ENCODE results near the gene EPHA2.
"Not testable (repeated sequence)": the region's sequence is repeated elsewhere in the genome, so short reads cannot be mapped to it uniquely, and the experiment has no call there.

EPHA2 gene

GRCh38 chr1:16155537-16156410 is at the start of gene EPHA2:
Gene EPHA2, minus strand, starts transcription at chr1:16156069. Its CDS starts 137 bp downstream, at chr1:16155932.
- Mint-ChIP-seq H3K4me3 (peak within 1 kb of the TSS; percentile 77 to 80), H3K27me3 (peaks cover 23 to 59% of the 10 kb centered on the region in 2 donors), H3K4me1 (peaks cover 13 to 60% of the 10 kb centered on the region in 2 donors), H3K36me3 (no peaks in the 10 kb centered on the region), H3K9me3 (no peaks in the 10 kb centered on the region), H3K27ac (no peak within 1 kb of the TSS)
- no peak for DNase-seq
- peak; percentile 25 to 31 for ATAC-seq (replicated peaks)

GRCh38 chr1:16205334-16205671 is 49.4 kb upstream of the EPHA2 start:
- DNase-seq: no peak
- Mint-ChIP-seq H3K27me3 (no peaks in the 10 kb centered on the region), H3K27ac (no peak overlapping the region), H3K9me3 (no peaks in the 10 kb centered on the region), H3K36me3 (peaks cover 11 to 12% of the 10 kb centered on the region in 2 donors), H3K4me3 (peak overlapping the region; percentile 17 to 42), H3K4me1 (peaks cover 7 to 14% of the 10 kb centered on the region in 2 donors)
- no peak for ATAC-seq (replicated peaks)

GRCh38 chr1:16204634-16205333 is 48.9 kb upstream of the EPHA2 start:
- Mint-ChIP-seq H3K4me1 (peaks cover 8 to 17% of the 10 kb centered on the region in 2 donors), H3K4me3 (peak overlapping the region in 1 of 2 donors; percentile 54), H3K9me3 (no peaks in the 10 kb centered on the region), H3K27me3 (no peaks in the 10 kb centered on the region), H3K36me3 (peaks cover 11 to 14% of the 10 kb centered on the region in 2 donors), H3K27ac (peak overlapping the region; percentile 85)
- DNase-seq (no peak), ATAC-seq (replicated peaks) (no peak)

- no peaks in the 10 kb centered on the region for H3K27me3 Mint-ChIP-seq
- ATAC-seq (replicated peaks): no peak
- no peaks in the 10 kb centered on the region for H3K9me3 Mint-ChIP-seq
- H3K27ac Mint-ChIP-seq: no peak overlapping the region
- H3K4me1 Mint-ChIP-seq: peaks cover 8 to 19% of the 10 kb centered on the region in 2 donors
- no peak for DNase-seq
- H3K36me3 Mint-ChIP-seq: peaks cover 11 to 16% of the 10 kb centered on the region in 2 donors
- H3K4me3 Mint-ChIP-seq: no peak overlapping the region
Observed at GRCh38 chr1:16204216-16204615, 48.3 kb upstream of the EPHA2 start.

- ATAC-seq (replicated peaks) (no peak), DNase-seq (no peak)
- no peak overlapping the region for H3K4me3 Mint-ChIP-seq
- H3K36me3 Mint-ChIP-seq: peaks cover 11 to 16% of the 10 kb centered on the region in 2 donors
- no peaks in the 10 kb centered on the region for H3K9me3 Mint-ChIP-seq
- H3K4me1 Mint-ChIP-seq: peaks cover 11 to 19% of the 10 kb centered on the region in 2 donors
- no peak overlapping the region for H3K27ac Mint-ChIP-seq
- H3K27me3 Mint-ChIP-seq: no peaks in the 10 kb centered on the region
Observed at GRCh38 chr1:16203550-16203949, 47.7 kb upstream of the EPHA2 start.

GRCh38 chr1:16202281-16203210 is 46.7 kb upstream of the EPHA2 start:
- Mint-ChIP-seq H3K4me3 (no peak overlapping the region), H3K27me3 (no peaks in the 10 kb centered on the region), H3K36me3 (peaks cover 11 to 16% of the 10 kb centered on the region in 2 donors), H3K4me1 (peaks cover 11 to 19% of the 10 kb centered on the region in 2 donors), H3K27ac (no peak overlapping the region), H3K9me3 (no peaks in the 10 kb centered on the region)
- DNase-seq: no peak
- ATAC-seq (replicated peaks): no peak

- H3K4me3 Mint-ChIP-seq: no peak overlapping the region
- ATAC-seq (replicated peaks) (no peak), DNase-seq (no peak)
- H3K36me3 Mint-ChIP-seq: peaks cover 11 to 21% of the 10 kb centered on the region in 2 donors
- peak overlapping the region; percentile 0 for H3K27ac Mint-ChIP-seq
- H3K4me1 Mint-ChIP-seq: peaks cover 5 to 6% of the 10 kb centered on the region in 2 donors
- peaks cover 0 to 3% of the 10 kb centered on the region in 2 donors for H3K9me3 Mint-ChIP-seq
- H3K27me3 Mint-ChIP-seq: no peaks in the 10 kb centered on the region
Observed at GRCh38 chr1:16199700-16200099, 43.8 kb upstream of the EPHA2 start.

- H3K4me1 Mint-ChIP-seq: peaks cover 4 to 5% of the 10 kb centered on the region in 2 donors
- H3K27me3 Mint-ChIP-seq: no peaks in the 10 kb centered on the region
- ATAC-seq (replicated peaks): no peak
- no peak for DNase-seq
- no peak overlapping the region for H3K27ac Mint-ChIP-seq
- no peak overlapping the region for H3K4me3 Mint-ChIP-seq
- H3K36me3 Mint-ChIP-seq: peaks cover 8 to 16% of the 10 kb centered on the region in 2 donors
- peaks cover 0 to 3% of the 10 kb centered on the region in 2 donors for H3K9me3 Mint-ChIP-seq
Observed at GRCh38 chr1:16199157-16199501, 43.3 kb upstream of the EPHA2 start.

GRCh38 chr1:16198444-16199156 is 42.7 kb upstream of the EPHA2 start:
- ATAC-seq (replicated peaks) (no peak), DNase-seq (no peak)
- Mint-ChIP-seq H3K36me3 (peaks cover 8 to 13% of the 10 kb centered on the region in 2 donors), H3K27ac (no peak overlapping the region), H3K4me3 (no peak overlapping the region), H3K27me3 (no peaks in the 10 kb centered on the region), H3K4me1 (peaks cover 4 to 5% of the 10 kb centered on the region in 2 donors), H3K9me3 (peaks cover 0 to 3% of the 10 kb centered on the region in 2 donors)

GRCh38 chr1:16196874-16197273 is 41.0 kb upstream of the EPHA2 start:
- Mint-ChIP-seq H3K36me3 (peaks cover 3 to 9% of the 10 kb centered on the region in 2 donors), H3K27me3 (no peaks in the 10 kb centered on the region), H3K4me1 (peaks cover 4 to 5% of the 10 kb centered on the region in 2 donors), H3K4me3 (no peak overlapping the region), H3K27ac (no peak overlapping the region), H3K9me3 (peaks cover 0 to 3% of the 10 kb centered on the region in 2 donors)
- ATAC-seq (replicated peaks): no peak
- no peak for DNase-seq

- H3K4me3 Mint-ChIP-seq, H3K27ac Mint-ChIP-seq, H3K4me1 Mint-ChIP-seq: not testable (repeated sequence)
Observed at GRCh38 chr1:16196139-16196538, 40.3 kb upstream of the EPHA2 start.

GRCh38 chr1:16195518-16195905 is 39.6 kb upstream of the EPHA2 start:
- Mint-ChIP-seq H3K27me3 (peaks cover 0 to 3% of the 10 kb centered on the region in 2 donors), H3K4me3 (no peak overlapping the region), H3K4me1 (peaks cover 4 to 5% of the 10 kb centered on the region in 2 donors), H3K27ac (no peak overlapping the region), H3K9me3 (peaks cover 0 to 3% of the 10 kb centered on the region in 2 donors), H3K36me3 (peaks cover 0 to 9% of the 10 kb centered on the region in 2 donors)
- ATAC-seq (replicated peaks) (no peak), DNase-seq (no peak)

More at GRCh38 chr1:16196139-16196538, 40.3 kb upstream of the EPHA2 start:
- not testable (repeated sequence) for DNase-seq; ATAC-seq (replicated peaks); H3K9me3 Mint-ChIP-seq; H3K27me3 Mint-ChIP-seq; H3K36me3 Mint-ChIP-seq

- peaks cover 5 to 11% of the 10 kb centered on the region in 2 donors for H3K27me3 Mint-ChIP-seq
- ATAC-seq (replicated peaks) (no peak), DNase-seq (no peak)
- H3K9me3 Mint-ChIP-seq: peaks cover 0 to 3% of the 10 kb centered on the region in 2 donors
- H3K4me3 Mint-ChIP-seq: no peak overlapping the region
- H3K27ac Mint-ChIP-seq: no peak overlapping the region
- H3K36me3 Mint-ChIP-seq: peaks cover 0 to 5% of the 10 kb centered on the region in 2 donors
- peaks cover 4% of the 10 kb centered on the region in 2 donors for H3K4me1 Mint-ChIP-seq
Observed at GRCh38 chr1:16191916-16192546, 36.2 kb upstream of the EPHA2 start.
